D721Med (cell line): ENCODE data around the gene CNRIP1.

Experiments
- DNase-seq: peaks from one replicate; pipeline ENCODE4 v3.0.0; 2011; ENCODE audit warnings: low spot score; ENCODE audit not compliant: insufficient read length
- FAIRE-seq: peaks from 2 replicates; lab custom pipeline; 2011; peaks lifted over from hg19 to GRCh38; lab: Jason Lieb, UNC
- TF ChIP-seq, protein P1 (sequence below): IDR thresholded peaks from 2 replicates; pipeline ENCODE4 v1.5.1; 2012; ENCODE audit warnings: mild to moderate bottlenecking, control low read depth; ENCODE audit not compliant: insufficient read depth; ENCODE audit errors: missing control alignments

CNRIP1 gene

DNA sequence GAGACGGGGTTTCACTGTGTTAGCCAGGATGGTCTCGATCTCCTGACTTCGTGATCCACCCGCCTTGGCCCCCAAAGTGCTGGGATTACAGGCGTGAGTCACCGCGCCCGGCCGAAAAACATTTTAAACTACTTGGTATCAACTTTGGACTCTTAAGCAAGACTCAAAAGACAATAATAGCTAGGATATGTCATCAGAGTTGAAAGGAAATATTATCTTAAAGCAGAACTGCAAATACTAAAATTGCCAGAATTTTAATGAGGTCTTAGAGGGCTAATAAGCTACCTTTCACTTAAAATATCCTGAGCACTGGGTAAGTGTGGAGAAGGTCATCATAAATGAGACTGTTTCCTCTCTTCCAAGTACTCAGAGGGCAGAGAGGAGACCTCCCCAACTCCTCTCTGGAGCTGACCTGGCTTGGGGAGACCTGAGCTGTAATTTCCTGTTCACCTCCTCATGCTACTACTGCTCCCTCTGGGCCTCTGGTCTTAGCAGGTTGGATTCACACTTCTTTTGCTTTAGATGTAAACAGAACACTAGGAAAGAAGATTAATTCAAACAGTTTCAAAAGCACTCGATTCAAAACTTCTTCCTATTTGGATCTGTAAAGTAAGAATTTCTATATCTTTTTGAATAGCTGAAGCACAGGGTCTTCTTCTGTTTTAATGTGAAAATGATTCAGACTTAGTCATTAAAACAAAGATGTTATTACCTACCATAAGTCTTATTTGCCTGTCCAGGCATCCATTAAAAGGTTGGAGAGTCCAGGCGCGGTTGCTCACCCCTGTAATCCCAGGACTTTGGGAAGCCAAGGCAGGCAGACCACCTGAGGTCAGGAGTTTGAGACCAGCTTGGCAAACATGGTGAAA, 16.5 kb downstream of the CNRIP1 start:
- no peak for FAIRE-seq
- TF ChIP-seq, protein P1, sequence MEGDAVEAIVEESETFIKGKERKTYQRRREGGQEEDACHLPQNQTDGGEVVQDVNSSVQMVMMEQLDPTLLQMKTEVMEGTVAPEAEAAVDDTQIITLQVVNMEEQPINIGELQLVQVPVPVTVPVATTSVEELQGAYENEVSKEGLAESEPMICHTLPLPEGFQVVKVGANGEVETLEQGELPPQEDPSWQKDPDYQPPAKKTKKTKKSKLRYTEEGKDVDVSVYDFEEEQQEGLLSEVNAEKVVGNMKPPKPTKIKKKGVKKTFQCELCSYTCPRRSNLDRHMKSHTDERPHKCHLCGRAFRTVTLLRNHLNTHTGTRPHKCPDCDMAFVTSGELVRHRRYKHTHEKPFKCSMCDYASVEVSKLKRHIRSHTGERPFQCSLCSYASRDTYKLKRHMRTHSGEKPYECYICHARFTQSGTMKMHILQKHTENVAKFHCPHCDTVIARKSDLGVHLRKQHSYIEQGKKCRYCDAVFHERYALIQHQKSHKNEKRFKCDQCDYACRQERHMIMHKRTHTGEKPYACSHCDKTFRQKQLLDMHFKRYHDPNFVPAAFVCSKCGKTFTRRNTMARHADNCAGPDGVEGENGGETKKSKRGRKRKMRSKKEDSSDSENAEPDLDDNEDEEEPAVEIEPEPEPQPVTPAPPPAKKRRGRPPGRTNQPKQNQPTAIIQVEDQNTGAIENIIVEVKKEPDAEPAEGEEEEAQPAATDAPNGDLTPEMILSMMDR, result no peak
- no peak for DNase-seq

DNA sequence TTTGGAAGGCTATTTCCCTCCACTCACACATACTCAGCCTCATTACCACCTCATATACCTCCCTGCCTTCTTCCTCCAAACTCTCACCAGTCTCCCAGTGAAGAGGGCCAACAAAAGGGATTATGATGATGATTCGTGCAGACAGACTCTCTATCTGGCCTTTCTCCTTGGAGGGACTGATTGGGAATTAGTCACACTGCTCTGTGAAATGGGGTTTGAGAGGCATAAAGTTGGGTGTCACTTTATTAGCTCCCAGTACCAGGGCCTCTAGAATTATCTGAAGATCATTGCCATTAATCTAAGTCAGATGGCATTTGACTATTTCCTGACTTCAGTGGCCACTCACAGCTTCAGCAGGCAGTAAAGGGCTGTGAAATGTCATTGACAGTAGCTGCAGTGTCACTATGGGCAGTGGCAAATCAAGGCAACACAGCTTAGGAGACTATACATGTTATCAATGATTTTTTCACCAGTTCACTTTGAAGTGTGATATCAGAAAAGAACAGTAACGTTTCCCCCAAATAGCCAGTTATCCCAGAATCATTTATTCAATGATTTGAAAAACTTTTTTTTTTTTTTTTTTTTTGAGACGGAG, 17.4 kb downstream of the CNRIP1 start:
- DNase-seq (no peak), FAIRE-seq (no peak)
- TF ChIP-seq, protein P1, result no peak

DNA sequence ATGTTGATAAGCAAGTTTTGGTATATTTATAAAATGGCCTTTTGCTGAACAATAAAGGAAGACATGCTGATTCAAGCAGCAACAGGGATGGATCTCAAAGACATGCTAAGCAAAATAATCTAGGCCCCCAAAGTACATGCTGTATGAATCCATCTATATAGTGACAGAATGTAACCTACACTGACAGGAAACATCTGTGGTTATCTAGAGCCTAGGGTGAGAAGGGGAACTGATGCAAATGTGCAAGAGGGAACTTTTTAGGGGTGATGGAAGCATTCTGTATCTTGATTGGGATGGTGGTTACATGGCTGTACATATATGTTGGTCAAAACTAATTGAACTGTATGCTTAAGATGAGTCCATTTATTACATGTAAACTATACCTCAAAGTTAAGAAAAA, 24.2 kb downstream of the CNRIP1 start:
- no peak for FAIRE-seq
- DNase-seq, result no peak
- TF ChIP-seq, protein P1, result no peak

DNA sequence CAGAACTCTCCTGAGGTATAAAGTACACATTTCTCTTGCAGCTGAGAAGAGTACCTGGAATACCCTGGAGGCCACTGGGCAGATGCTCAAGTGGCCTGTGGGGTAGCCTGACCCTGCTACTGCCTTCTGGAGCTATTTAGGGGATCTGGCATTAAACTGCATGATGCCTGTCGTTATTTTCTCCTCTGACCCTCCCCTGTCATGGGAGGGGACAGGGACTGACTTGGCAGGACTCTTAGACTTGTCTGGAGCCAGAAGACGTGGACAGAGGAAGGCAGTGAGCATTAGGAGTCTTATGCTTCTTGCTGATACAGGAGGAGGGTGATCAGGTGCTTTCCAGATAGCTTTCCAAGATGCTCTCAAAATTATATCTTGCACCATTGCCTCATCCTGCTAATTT, 24.8 kb downstream of the CNRIP1 start:
- TF ChIP-seq, protein P1, result no peak
- FAIRE-seq, result no peak

DNA sequence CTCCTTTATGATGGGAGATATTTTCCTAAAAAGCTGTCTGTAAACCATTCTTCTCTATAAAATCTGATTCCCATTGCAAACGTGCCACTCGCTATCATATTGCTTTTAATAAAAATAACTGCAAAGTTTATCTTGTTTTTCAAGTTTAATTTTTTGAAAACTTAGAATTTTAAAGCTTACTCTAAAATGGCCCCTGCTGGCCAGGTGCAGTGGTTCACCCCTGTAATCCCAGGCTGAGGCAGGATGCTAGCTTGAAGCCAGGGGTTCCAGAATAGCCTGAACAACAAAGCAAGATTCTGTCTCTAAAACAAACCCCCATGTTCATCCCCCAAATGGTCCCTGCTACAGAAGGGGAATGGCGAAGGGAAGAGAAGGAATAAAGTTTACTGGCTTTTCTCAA, 25.6 kb downstream of the CNRIP1 start:
- DNase-seq, result no peak
- TF ChIP-seq, protein P1, result no peak
- no peak for FAIRE-seq

More for the DNA sequence above, 24.8 kb downstream of the CNRIP1 start:
- no peak for DNase-seq

DNA sequence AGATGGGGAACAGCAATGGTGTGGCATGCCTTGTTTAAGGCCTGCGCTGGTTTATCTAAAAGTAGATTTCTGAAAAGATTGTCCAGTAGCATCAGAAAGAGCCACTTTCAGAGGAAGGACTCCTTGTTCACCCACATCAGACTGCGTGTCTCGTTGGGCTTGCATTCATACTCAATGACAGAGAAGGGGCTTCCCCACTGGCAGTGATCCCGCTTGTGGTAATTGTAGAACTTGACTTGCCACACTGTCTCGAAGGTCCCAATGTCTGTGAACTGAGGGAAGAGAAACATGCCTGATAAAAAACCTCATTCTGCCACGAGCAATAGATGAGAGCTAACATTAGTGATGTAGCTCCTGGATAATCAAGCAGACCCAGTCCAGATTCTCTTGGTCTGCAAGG, 26.0 kb downstream of the CNRIP1 start:
- no peak for DNase-seq
- TF ChIP-seq, protein P1, result no peak
- FAIRE-seq, result no peak

DNA sequence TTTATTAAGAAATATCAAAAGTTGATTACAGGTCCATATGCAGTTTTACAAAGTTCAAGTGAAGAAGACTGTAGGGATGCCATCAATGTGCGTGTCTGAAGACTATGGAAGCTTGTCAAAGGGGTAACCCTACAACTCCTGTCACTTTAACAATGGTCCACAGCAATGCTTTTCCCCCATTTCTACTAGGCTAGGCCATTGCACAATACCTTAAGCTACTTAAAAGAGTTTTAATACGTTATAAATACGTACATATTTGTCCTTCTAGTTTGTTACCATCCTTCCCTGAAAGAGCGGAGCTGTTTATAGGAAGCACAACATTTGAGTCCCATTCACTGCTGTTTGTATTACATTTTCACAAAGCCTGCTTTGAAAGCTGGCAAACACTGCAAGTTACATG, 26.7 kb downstream of the CNRIP1 start:
- FAIRE-seq (no peak), DNase-seq (no peak)
- TF ChIP-seq, protein P1, result no peak
